Mucosa of rectum (tissue), 2 donors: ENCODE measurements around the gene CHIC2.

Experiments used
- H3K27ac ChIP-seq, 2 donors: one replicate each; pipeline ENCODE4 v1.7.0; 2013; ENCODE audit warnings: inconsistent platforms in 2 of 2, low read depth in 2 of 2, low read length in 2 of 2
- H3K27me3 ChIP-seq, 2 donors: one replicate each; pipeline ENCODE4 v1.7.0; 2013; ENCODE audit warnings: low read length in 2 of 2; ENCODE audit not compliant: control insufficient read depth in 2 of 2, insufficient read depth in 2 of 2
- H3K36me3 ChIP-seq, 2 donors: one replicate each; pipeline ENCODE4 v1.7.0; 2013; ENCODE audit warnings: low read length in 2 of 2; ENCODE audit not compliant: control insufficient read depth in 2 of 2, insufficient read depth in 2 of 2
- H3K4me1 ChIP-seq, 2 donors: one replicate each; pipeline ENCODE4 v1.7.0; 2013; ENCODE audit warnings: low read length in 2 of 2, mild to moderate bottlenecking in 1 of 2; ENCODE audit not compliant: control insufficient read depth in 2 of 2, insufficient read depth in 2 of 2
- H3K4me3 ChIP-seq, 2 donors: one replicate each; pipeline ENCODE4 v1.7.0; 2013; ENCODE audit warnings: low read length in 2 of 2
- H3K9ac ChIP-seq, 2 donors: one replicate each; pipeline ENCODE4 v1.7.0; 2013; ENCODE audit warnings: low read length in 2 of 2, low read depth in 1 of 2, mild to moderate bottlenecking in 1 of 2
- H3K9me3 ChIP-seq, 2 donors: one replicate each; pipeline ENCODE4 v1.7.0; 2013; ENCODE audit warnings: low read length in 2 of 2; ENCODE audit not compliant: control insufficient read depth in 2 of 2
- donor health status: healthy.
- donor health status: Normal muscosa, but diverticular disease.

The CHIC2 gene

DNA sequence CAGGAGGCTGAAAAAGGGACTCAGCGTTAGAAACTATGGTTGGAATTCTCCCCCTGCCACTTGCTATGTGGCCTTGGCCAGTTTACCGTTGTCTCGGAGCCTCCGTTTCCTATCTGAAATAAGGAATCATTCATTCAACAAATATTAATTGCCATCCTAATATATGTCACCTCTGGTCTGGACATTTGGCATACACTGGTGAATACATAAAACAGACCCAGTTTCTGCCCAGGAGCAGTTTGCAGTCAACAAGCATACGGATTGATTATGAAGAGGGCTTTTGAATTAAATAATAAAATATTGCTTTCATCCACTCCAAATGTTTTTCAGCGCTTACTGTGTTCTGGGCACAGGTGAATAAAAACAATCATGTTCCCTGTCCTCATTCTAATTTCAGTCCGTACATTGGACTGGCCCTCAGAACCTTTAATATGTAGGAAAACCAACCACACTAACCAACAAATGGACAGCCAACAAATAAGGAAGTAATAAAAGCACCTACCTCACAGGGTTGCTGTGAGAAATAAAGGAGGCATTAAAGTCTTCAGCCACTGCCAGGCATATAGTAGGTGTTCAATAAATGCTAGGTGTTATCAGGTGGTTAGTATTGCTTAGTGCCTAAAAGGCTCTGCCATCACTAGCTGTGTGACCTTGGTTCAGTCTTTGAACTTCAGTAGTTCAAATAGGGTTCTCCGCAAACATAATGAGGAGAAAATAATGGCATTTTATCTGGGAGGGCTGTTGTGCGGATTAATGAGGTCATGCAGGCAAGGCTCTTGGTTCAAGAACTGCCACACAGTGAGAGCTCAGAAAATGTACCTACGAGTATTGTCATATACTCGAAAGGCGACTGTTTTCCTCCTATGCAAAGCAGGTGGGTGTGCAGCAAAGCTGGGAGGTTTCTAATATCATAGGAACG, 28.3 kb upstream of the CHIC2 start:
- Histone ChIP-seq H3K4me1 (peaks cover 16 to 19% of the 10 kb centered on the region in 2 donors), H3K9me3 (no peaks in the 10 kb centered on the region), H3K27ac (no peak overlapping the region), H3K4me3 (peak overlapping the region; percentile 76 to 82), H3K9ac (peak overlapping the region in 1 of 2 donors; percentile 26), H3K36me3 (no peaks in the 10 kb centered on the region), H3K27me3 (peaks cover 47 to 62% of the 10 kb centered on the region in 2 donors)

DNA sequence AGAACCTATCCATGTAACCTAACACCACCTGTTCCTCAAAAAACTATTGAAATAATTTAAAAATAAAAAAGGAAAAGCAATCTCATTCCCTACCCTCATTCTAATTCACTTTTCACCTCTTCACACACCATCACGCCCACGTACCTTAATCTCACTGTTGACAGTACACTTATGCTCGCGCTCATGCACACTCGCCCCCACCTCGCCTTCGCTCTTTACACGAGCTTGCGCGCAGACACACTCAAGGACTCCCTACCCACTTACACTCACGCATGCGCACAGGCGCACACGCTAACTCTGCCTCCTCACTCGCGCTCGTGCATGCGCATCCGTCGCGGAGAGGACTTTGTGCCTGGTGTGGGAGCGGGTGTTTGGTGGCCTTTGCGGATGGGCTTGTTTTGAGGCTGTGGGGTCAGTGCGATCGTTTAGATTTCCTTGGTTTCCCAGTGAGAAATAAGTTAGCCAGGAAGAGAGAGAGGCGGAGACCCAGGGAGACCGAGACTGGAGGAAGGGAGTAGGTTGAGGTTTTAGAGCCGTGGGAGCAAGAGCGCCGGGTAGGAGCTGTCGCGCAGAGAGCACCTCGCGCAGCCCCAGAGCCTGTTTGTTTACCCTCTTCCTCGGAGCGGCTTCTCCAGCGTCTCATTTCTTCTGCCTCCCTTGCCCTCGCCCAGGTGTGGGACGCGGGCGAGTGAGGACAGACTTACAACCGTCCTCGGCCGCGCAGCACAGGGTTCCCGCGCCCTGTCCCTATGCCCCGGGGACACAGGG, 27.4 kb upstream of the CHIC2 start:
- Histone ChIP-seq H3K4me3 (peak overlapping the region; percentile 76 to 82), H3K4me1 (peaks cover 16 to 19% of the 10 kb centered on the region in 2 donors), H3K27ac (no peak overlapping the region), H3K9me3 (no peaks in the 10 kb centered on the region), H3K36me3 (no peaks in the 10 kb centered on the region), H3K9ac (peak overlapping the region; percentile 8 to 26), H3K27me3 (peaks cover 46 to 54% of the 10 kb centered on the region in 2 donors)

DNA sequence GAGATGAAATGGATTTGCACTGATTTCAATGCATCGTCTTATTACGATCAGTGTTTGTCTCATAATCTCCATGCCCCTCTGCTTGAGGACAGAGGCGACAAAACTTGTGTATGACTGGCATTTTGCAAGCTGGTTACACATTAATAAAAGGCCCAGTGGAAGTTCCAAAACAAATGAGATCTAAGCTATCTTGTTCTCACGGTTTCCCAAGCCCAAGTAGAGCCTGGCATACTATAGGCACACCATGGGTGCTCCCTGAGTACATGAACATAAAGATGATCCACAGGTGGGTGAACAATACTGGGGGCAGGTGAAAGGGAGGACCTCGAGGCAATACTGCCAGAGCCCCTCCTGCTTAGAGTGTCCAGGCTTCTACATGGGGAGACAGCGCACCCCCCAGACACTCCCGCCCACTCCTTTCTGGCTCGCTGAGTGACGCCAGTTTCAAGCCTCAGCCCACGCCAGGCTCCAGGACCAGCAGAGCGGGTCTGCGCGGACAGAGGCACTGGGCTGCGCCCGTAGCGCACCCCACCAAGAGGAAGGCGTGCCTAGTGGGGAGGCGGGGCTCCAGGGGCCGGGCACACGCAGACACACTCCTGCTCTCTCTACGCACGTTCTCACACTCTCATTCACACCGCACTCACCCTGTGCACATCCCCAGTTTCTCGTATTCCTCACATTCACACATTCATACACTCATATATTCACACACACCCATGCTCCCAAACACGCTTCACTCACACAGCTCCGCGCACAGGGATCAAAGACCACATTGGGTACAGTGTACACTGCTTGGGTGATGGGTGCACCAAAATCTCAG, 26.6 kb upstream of the CHIC2 start:
- Histone ChIP-seq H3K27ac (no peak overlapping the region), H3K27me3 (peaks cover 42 to 47% of the 10 kb centered on the region in 2 donors), H3K36me3 (no peaks in the 10 kb centered on the region), H3K9ac (no peak overlapping the region), H3K4me1 (peaks cover 16 to 19% of the 10 kb centered on the region in 2 donors), H3K4me3 (peak overlapping the region; percentile 76 to 82), H3K9me3 (no peaks in the 10 kb centered on the region)

DNA sequence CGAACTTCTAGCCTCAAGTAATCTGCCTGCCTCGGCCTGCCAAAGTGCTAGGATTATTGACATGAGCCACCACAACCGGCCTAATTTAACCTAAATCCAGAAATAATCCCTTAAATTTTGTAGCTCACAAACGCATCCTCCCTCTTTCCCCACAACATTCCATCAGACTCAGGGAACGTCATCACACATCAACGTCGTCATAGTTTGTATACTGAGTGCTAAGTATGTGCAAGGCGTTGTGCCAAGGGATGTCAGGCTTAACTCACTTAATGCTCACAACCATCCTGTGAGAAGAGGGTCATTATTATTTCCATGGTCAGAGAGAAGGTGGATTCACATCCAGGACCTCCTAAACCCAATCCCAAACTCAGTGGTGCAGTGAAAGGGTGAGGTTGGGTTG, 26.0 kb upstream of the CHIC2 start:
- Histone ChIP-seq H3K4me3 (no peak overlapping the region), H3K9ac (no peak overlapping the region), H3K9me3 (no peaks in the 10 kb centered on the region), H3K27me3 (peaks cover 39 to 42% of the 10 kb centered on the region in 2 donors), H3K27ac (no peak overlapping the region), H3K4me1 (peaks cover 16 to 19% of the 10 kb centered on the region in 2 donors), H3K36me3 (no peaks in the 10 kb centered on the region)

DNA sequence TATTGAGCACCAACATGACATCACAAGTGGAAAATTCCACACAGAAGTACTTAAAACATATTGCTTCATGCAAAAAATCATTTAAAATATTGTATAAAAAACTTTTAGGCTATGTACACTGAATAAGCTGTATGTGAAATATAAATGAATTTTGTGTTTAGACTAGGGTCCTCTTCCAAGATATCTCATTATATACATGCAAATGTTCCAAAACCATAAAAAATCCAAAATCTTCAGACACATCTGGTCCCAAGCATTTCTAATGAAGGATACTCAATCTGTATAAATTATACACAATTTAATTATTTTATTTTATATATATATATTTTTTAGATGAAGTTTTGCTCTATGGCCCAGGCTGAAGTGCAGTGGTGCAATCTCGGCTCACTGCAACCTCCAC, 25.5 kb upstream of the CHIC2 start:
- Histone ChIP-seq H3K9ac (no peak overlapping the region), H3K27ac (no peak overlapping the region), H3K4me3 (no peak overlapping the region), H3K27me3 (peaks cover 34 to 37% of the 10 kb centered on the region in 2 donors), H3K9me3 (no peaks in the 10 kb centered on the region), H3K4me1 (peaks cover 16 to 19% of the 10 kb centered on the region in 2 donors), H3K36me3 (no peaks in the 10 kb centered on the region)

DNA sequence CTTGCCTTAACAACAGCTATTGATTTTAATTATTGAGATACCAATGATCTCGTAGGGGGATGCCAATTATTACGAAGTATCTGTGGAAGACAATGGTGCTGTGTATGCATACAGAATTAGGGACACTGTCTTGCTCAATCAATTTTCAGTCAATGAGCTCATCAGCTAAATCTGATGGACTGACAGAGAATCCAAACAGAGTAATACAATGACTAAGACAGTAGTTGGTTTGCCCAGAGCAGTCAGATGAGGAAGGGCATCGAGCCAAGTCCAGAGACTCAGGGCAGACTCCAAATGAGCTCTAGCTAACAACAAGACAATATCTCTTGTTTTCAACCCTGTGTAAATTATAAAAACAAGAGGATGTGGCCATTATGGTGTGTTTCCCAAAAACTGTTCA, 20.9 kb upstream of the CHIC2 start:
- Histone ChIP-seq H3K4me1 (no peaks in the 10 kb centered on the region), H3K36me3 (no peaks in the 10 kb centered on the region), H3K9me3 (no peaks in the 10 kb centered on the region), H3K9ac (no peak overlapping the region), H3K27me3 (peaks cover 0 to 5% of the 10 kb centered on the region in 2 donors), H3K27ac (no peak overlapping the region), H3K4me3 (no peak overlapping the region)

DNA sequence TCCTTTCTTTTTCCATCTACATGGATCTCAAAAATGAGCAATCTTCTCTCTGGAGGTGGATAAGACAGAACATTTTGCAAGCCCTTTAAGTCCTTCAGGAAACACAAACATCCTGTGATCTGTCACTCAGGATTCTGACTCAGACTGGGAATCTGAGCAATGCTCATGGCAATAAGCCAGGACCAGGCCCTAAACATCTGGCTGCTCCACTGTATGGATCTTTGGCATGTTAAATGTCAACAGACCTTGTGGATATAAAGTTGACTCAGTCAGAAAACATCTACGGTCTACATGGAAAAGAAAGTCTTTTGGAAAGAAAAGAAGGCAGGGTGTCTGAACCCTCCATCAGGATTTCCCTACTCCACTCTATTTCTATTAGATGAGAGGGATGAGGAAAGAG, 17.8 kb upstream of the CHIC2 start:
- H3K4me3 ChIP-seq: no peak overlapping the region
- H3K9me3 ChIP-seq: no peaks in the 10 kb centered on the region
- H3K36me3 ChIP-seq: no peaks in the 10 kb centered on the region
- peaks cover 0 to 6% of the 10 kb centered on the region in 2 donors for H3K27me3 ChIP-seq
- H3K4me1 ChIP-seq: no peaks in the 10 kb centered on the region
- no peak overlapping the region for H3K9ac ChIP-seq
- H3K27ac ChIP-seq: no peak overlapping the region

DNA sequence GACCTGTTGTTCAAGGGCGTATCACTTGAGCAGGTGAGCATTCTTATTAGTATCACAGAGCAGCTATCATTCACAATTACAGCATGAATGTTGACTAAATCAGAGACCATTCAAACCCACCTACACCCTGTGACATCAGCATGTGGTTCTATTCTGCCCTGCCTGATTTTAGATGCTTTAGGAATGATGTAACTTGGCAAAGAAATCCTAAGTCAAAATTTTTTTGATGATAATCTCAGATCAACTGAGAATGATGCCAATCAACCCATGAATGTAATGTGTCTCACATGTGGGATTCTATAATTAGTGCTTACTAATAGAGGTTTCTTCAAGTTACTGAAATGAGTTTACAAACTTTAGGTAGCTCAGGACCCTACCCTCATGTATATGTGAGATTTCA, 13.4 kb upstream of the CHIC2 start:
- no peak overlapping the region for H3K9ac ChIP-seq
- H3K9me3 ChIP-seq: no peaks in the 10 kb centered on the region
- H3K4me1 ChIP-seq: no peaks in the 10 kb centered on the region
- no peaks in the 10 kb centered on the region for H3K36me3 ChIP-seq
- H3K27ac ChIP-seq: no peak overlapping the region
- peaks cover 0 to 2% of the 10 kb centered on the region in 2 donors for H3K27me3 ChIP-seq
- H3K4me3 ChIP-seq: no peak overlapping the region

DNA sequence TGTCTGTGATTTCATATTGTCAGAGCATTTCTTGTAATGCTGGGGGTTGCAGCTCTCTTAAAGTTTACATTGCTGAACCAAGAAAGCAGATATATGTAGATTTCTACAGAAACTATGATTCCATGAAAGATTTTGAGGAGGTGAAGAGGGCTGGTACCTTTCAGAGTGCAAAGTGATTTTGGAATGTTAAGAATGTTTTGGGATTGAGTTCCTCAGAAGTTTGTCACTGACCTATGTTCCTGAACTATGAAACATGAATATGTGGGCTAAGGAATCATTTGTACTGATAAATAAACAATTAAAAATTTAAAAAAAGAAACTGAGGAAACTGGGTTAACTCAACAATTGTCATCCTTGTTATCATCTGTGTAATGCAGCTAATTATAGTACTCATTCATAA, 12.3 kb upstream of the CHIC2 start:
- no peaks in the 10 kb centered on the region for H3K36me3 ChIP-seq
- no peaks in the 10 kb centered on the region for H3K4me1 ChIP-seq
- H3K9ac ChIP-seq: no peak overlapping the region
- H3K27ac ChIP-seq: no peak overlapping the region
- H3K4me3 ChIP-seq: no peak overlapping the region
- H3K27me3 ChIP-seq: peaks cover 0 to 2% of the 10 kb centered on the region in 2 donors
- H3K9me3 ChIP-seq: no peaks in the 10 kb centered on the region
